CD4-positive, alpha-beta T cell treated with Interleukin-6 at 100 ng/mL for 8 hours (primary cell): Measurements from ENCODE around the gene MRM2.

Experiments
- DNase-seq: peaks from one replicate; pipeline ENCODE4 v3.0.0-alpha.2; 2020; ENCODE audit warnings: mixed read lengths, low spot score

MRM2 gene

GRCh38 chr7:2222516-2222915, 19.5 kb downstream of the MRM2 start:
- no peak for DNase-seq

- DNase-seq: no peak
These were observed 21.1 kb downstream of the MRM2 start for GRCh38 chr7:2220954-2221353.

GRCh38 chr7:2220506-2220905, 21.5 kb downstream of the MRM2 start:
- DNase-seq: no peak

GRCh38 chr7:2220030-2220429, 22.0 kb downstream of the MRM2 start:
- no peak for DNase-seq

- DNase-seq: no peak
These were observed 22.4 kb downstream of the MRM2 start for GRCh38 chr7:2219606-2220005.

- no peak for DNase-seq
These were observed 22.9 kb downstream of the MRM2 start for GRCh38 chr7:2219136-2219535.

GRCh38 chr7:2218444-2218785, 23.6 kb downstream of the MRM2 start:
- DNase-seq: no peak

- DNase-seq: no peak
These were observed 24.1 kb downstream of the MRM2 start for GRCh38 chr7:2217716-2218443.

GRCh38 chr7:2217206-2217605, 24.8 kb downstream of the MRM2 start:
- DNase-seq: no peak

GRCh38 chr7:2215851-2216250, 26.2 kb downstream of the MRM2 start:
- no peak for DNase-seq

GRCh38 chr7:2214636-2215035, 27.4 kb downstream of the MRM2 start:
- DNase-seq: peak; percentile 22

- no peak for DNase-seq
These were observed 28.3 kb downstream of the MRM2 start for GRCh38 chr7:2213551-2214215.

- no peak for DNase-seq
These were observed 29.1 kb downstream of the MRM2 start for GRCh38 chr7:2212906-2213305.

GRCh38 chr7:2211926-2212325, 30.1 kb downstream of the MRM2 start:
- DNase-seq: no peak

- no peak for DNase-seq
These were observed 30.6 kb downstream of the MRM2 start for GRCh38 chr7:2211259-2211880.

- DNase-seq: no peak
These were observed 31.3 kb downstream of the MRM2 start for GRCh38 chr7:2210551-2211258.

GRCh38 chr7:2209961-2210323, 32.1 kb downstream of the MRM2 start:
- DNase-seq: no peak

- peak; percentile 22 for DNase-seq
These were observed 32.7 kb downstream of the MRM2 start for GRCh38 chr7:2209146-2209960.

- DNase-seq: no peak
These were observed 33.3 kb downstream of the MRM2 start for GRCh38 chr7:2208712-2209111.

- no peak for DNase-seq
These were observed 36.8 kb downstream of the MRM2 start for GRCh38 chr7:2205036-2205780.

- DNase-seq: no peak
These were observed 37.6 kb downstream of the MRM2 start for GRCh38 chr7:2204446-2204845.
